Adrenal gland (tissue), 12 donors: ENCODE measurements around the gene ELMO2. TPM values are rescaled to one million over a fixed set of nuclear protein-coding genes. Genes with fewer than 3 reads are reported as not detected.

Source experiments
- DNase-seq, 7 donors: peaks; one replicate each; pipeline ENCODE4 v3.0.0-alpha.2; 2019 to 2020
- H3K27ac ChIP-seq, 5 donors: fragments of 200-600 bp; sonication (generic) in 4 of 5; 1 replicate in 3 of 5; 2 replicates in 2 of 5; pipeline versions ENCODE4 v1.5.1 to v1.8.0; 2016 to 2020; ENCODE audit warnings: mild to moderate bottlenecking in 1 of 5
- H3K27me3 ChIP-seq: fragments of 200-600 bp; 2 replicates; pipeline ENCODE4 v1.8.0; 2021
- H3K36me3 ChIP-seq, 2 donors: fragments of 200-600 bp; replicated peaks in 1 of 2; 1 replicate in 1 of 2; 2 replicates in 1 of 2; pipeline versions ENCODE4 v1.5.1 to v1.8.0; 2018 to 2022
- H3K4me1 ChIP-seq, 2 donors: fragments of 200-600 bp; replicated peaks in 1 of 2; 1 replicate in 1 of 2; 2 replicates in 1 of 2; pipeline versions ENCODE4 v1.5.1 to v1.8.0; 2018 to 2021
- H3K4me3 ChIP-seq, 4 donors: fragments of 200-600 bp; sonication (generic) in 3 of 4; one replicate each; pipeline ENCODE4 v1.5.1; 2016 to 2018
- H3K9me3 ChIP-seq, 3 donors: fragments of 200-600 bp; sonication (generic) in 1 of 3; replicated peaks in 1 of 3; 1 replicate in 2 of 3; 2 replicates in 1 of 3; pipeline versions ENCODE4 v1.5.1 to v1.8.0; 2016 to 2021
- CTCF ChIP-seq, 6 experiments: fragments of 450-650 bp in 4 of 6; fragments of 200-600 bp in 2 of 6; sonication (generic) in 1 of 6; IDR thresholded peaks; 1 replicate in 5 of 6; 2 replicates in 1 of 6; pipeline versions ENCODE4 v1.5.1 to v1.8.0; 2016 to 2021; ENCODE audit warnings: antibody characterized with exemption in 6 of 6, mild to moderate bottlenecking in 2 of 6, moderate library complexity in 1 of 6
- POLR2A ChIP-seq, 2 donors: fragments of 450-650 bp; IDR thresholded peaks; one replicate each; pipeline ENCODE4 v1.6.1; 2017; ENCODE audit warnings: antibody characterized with exemption in 2 of 2, mild to moderate bottlenecking in 2 of 2, moderate library complexity in 1 of 2
- WGBS, 4 donors: extraction: QIAGEN DNeasy Blood & Tissue Kit in 2 of 4; methylation state at CpG; one replicate each; pipeline versions ENCODE4 v1.1.5 to v1.1.7; 2013 to 2017; 5-methylcytosine and 5-hydroxymethylcytosine counted together
- intact Hi-C, 2 donors: fragments of 100-400 bp; cut with DNase I; formaldehyde crosslinking; loops; one replicate each; pipeline versions ENCODE4 v1.14.1 to v1.15.0; 2022 to 2023
- polyA plus RNA-seq, 3 donors: library from polyadenylated mRNA; stranded (reverse); fragments of 200-250 nt in 2 of 3; fragments of 350-450 nt in 1 of 3; fragmentation: Illumina TruSeq in 1 of 3; extraction: RNeasy Lipid Tissue Mini Kit (QIAGEN cat#74804) in 1 of 3; gene quantifications; one replicate each; pipeline ENCODE4 v1.2.3, GENCODE V29; 2013 to 2014
- total RNA-seq, 9 donors: library from RNA; depleted of rRNA in 4 of 9; stranded (reverse); fragments of >200 nt in 4 of 9; fragments of 120-200 nt in 1 of 9; fragmentation: NEBNext Ultra II Directional in 1 of 9; extraction: Animal tissue kit (Norgen Biotek cat#: 25700) in 1 of 9; gene quantifications; one replicate each; pipeline versions ENCODE4 v1.1.0 to v1.2.4, GENCODE V29; 2013 to 2023
- donor health status: healthy with polysubstance abuse.
- donor health status: Bipolar disorder and iron deficiency.
- donor health status: DM: yes; HTN: yes; CAD: no.
- donor health status: DM: no; HTN: no; CAD: no.
- donor health status: DM: no; HTN: no; CAD: no.
- donor health status: DM: yes; HTN: yes; CAD: no.

Gene ELMO2
- total and polyA plus RNA-seq, 12 donors = 36.2 to 69.0 (median 51.7) TPM

DNA sequence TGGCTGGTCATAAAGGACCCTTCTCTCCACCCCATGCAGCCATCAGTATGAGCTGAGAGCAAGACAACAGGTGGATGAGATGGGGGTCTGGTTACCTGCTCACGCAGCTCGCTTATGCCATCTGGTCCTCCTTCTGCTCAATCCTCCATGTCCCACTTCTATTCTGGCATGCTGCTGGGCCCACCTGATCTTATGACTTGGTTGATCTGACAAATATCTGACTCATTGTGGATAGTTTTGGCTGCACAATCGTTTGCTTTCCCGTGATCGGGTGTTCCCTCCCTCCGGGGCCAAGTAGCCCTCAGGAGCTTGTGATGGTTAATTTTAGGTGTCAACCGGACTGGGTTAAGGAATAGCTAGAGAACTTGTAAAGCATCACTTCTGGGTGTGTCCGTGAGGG, 26.6 kb upstream of the ELMO2 start:
- intact Hi-C loops = no loop called here
- Histone ChIP-seq H3K4me1 (no peaks in the 10 kb centered on the region), H3K9me3 (no peaks in the 10 kb centered on the region), H3K4me3 (no peak overlapping the region), H3K27me3 (peaks cover 10% of the 10 kb centered on the region), H3K27ac (no peak overlapping the region), H3K36me3 (no peaks in the 10 kb centered on the region)
- TF ChIP-seq CTCF (IDR thresholded peaks at IDR 0.05) = no peak
- no peak for TF ChIP-seq POLR2A (IDR thresholded peaks at IDR 0.05)
- DNase-seq = no peak
- WGBS, 4 donors = 75 to 89% (median 78%) methylated on average over 8 of the region's 8 CpGs

- Histone ChIP-seq H3K36me3 (no peaks in the 10 kb centered on the region), H3K27ac (no peak overlapping the region), H3K9me3 (no peaks in the 10 kb centered on the region), H3K4me1 (no peaks in the 10 kb centered on the region), H3K27me3 (peaks cover 10% of the 10 kb centered on the region), H3K4me3 (no peak overlapping the region)
- TF ChIP-seq CTCF (IDR thresholded peaks at IDR 0.05) (no peak), POLR2A (IDR thresholded peaks at IDR 0.05) (no peak)
- WGBS, 4 donors = 75 to 85% (median 80%) methylated on average over 15 of the region's 15 CpGs
- no peak for DNase-seq
- intact Hi-C loops = no loop called here
These were observed 24.7 kb upstream of the ELMO2 start for GRCh38 chr20:46430921-46431712.

- H3K4me3 ChIP-seq = no peak overlapping the region
- no peaks in the 10 kb centered on the region for H3K9me3 ChIP-seq
- TF ChIP-seq CTCF (IDR thresholded peaks at IDR 0.05) (no peak), POLR2A (IDR thresholded peaks at IDR 0.05) (no peak)
- no peaks in the 10 kb centered on the region for H3K36me3 ChIP-seq
- no peak for DNase-seq
- intact Hi-C loops = no loop called here
- no peak overlapping the region for H3K27ac ChIP-seq
- no peaks in the 10 kb centered on the region for H3K4me1 ChIP-seq
- peaks cover 10% of the 10 kb centered on the region for H3K27me3 ChIP-seq
These were observed 21.0 kb upstream of the ELMO2 start for GRCh38 chr20:46427384-46427783.

GRCh38 chr20:46423882-46424482, 17.6 kb upstream of the ELMO2 start:
- no peaks in the 10 kb centered on the region for H3K4me1 ChIP-seq
- DNase-seq = no peak
- no peaks in the 10 kb centered on the region for H3K9me3 ChIP-seq
- intact Hi-C loops = no loop called here
- H3K4me3 ChIP-seq = no peak overlapping the region
- H3K27me3 ChIP-seq = peaks cover 6% of the 10 kb centered on the region
- TF ChIP-seq CTCF (IDR thresholded peaks at IDR 0.05) (no peak), POLR2A (IDR thresholded peaks at IDR 0.05) (no peak)
- no peak overlapping the region for H3K27ac ChIP-seq
- H3K36me3 ChIP-seq = no peaks in the 10 kb centered on the region
- 90 to 94% (median 92%) methylated on average over 2 of the region's 2 CpGs for WGBS, 4 donors
